C4-2B (cell line): ENCODE results near the gene GLA.

ENCODE experiments used
- ZFX ChIP-seq: fragments of 450-650 bp; IDR thresholded peaks from 2 replicates; pipeline ENCODE4 v1.6.1; 2017
- TF ChIP-seq, protein P1 (sequence below): fragments of 450-650 bp; conservative IDR thresholded peaks from 2 replicates; pipeline ENCODE4 v1.5.1; 2017; ENCODE audit warnings: mild to moderate bottlenecking

DNA sequence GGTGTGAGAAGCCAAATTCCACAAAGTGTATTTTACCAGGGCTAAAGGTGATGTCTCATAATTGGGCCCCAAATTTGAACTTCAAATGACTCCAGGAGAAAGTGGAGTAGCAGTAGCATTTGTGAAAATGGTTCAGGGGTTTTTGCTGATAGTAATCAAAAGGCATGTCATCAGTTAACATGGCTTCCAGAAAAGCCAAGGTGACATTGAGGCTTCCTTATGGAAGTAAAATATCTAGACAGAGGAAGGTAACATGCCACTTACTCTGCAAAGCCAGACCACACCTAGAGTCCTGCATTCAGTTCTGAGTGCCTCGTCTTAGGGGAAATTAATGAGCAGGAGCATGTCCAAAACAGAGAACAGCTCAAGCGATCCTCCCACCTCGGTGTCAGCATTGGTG lies 19.1 kb downstream of the GLA start:
- TF ChIP-seq, protein P1, sequence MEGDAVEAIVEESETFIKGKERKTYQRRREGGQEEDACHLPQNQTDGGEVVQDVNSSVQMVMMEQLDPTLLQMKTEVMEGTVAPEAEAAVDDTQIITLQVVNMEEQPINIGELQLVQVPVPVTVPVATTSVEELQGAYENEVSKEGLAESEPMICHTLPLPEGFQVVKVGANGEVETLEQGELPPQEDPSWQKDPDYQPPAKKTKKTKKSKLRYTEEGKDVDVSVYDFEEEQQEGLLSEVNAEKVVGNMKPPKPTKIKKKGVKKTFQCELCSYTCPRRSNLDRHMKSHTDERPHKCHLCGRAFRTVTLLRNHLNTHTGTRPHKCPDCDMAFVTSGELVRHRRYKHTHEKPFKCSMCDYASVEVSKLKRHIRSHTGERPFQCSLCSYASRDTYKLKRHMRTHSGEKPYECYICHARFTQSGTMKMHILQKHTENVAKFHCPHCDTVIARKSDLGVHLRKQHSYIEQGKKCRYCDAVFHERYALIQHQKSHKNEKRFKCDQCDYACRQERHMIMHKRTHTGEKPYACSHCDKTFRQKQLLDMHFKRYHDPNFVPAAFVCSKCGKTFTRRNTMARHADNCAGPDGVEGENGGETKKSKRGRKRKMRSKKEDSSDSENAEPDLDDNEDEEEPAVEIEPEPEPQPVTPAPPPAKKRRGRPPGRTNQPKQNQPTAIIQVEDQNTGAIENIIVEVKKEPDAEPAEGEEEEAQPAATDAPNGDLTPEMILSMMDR, result no peak
- TF ChIP-seq ZFX, result no peak
